Inflammatory macrophage treated with lipopolysaccharide for 4 hours (primary cell): ENCODE results near the gene CPT1A.

ENCODE experiments used
- DNase-seq: peaks from one replicate; pipeline ENCODE4 v3.0.0-alpha.2; 2020

CPT1A gene

GRCh38 chr11:68828155-68828931, 13.4 kb downstream of the CPT1A start:
- peak; percentile 51 for DNase-seq

GRCh38 chr11:68827733-68828132, 14.0 kb downstream of the CPT1A start:
- peak; percentile 54 for DNase-seq

DNA sequence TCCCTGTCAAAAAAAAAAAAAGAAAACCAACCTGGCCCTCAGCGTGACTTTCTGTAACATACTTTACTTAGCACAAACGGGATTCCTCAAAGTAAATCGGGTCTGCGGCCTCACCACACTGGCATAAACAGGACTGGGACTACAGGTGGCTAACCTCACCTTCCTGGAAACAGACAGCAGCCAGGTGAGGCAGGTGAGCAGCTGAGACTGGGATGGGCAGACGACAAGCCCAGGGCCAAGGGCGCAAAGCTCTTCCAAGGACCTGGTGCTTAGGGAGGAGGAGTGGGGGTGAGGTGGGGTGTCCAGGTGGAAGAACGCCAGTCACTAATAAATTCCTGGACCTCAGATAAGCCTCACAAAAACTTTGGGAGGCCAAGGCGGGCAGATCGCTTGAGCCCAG, 15.0 kb downstream of the CPT1A start:
- DNase-seq, result no peak

DNA sequence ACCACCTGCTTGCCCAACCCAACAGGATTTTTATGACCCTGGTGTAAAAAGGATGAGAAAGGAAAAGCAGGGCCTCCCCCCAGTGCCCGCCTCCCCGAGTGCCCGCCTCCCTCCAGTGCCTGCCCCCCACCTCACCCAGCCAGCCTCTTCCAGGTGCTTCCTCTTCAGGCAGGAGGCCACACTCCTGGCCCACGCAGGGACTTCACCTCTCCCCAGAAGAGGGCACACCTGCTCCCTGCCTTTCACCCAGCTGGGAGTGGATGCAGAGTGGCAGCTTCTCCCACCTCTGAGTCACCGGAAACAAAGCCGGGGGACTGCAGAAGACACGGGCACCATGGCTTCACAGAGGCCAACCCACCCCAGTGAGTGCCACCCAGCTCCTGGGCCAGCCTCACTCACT, 16.1 kb downstream of the CPT1A start:
- DNase-seq, result no peak

- no peak for DNase-seq
These were observed 19.2 kb downstream of the CPT1A start for GRCh38 chr11:68822546-68822945.

DNA sequence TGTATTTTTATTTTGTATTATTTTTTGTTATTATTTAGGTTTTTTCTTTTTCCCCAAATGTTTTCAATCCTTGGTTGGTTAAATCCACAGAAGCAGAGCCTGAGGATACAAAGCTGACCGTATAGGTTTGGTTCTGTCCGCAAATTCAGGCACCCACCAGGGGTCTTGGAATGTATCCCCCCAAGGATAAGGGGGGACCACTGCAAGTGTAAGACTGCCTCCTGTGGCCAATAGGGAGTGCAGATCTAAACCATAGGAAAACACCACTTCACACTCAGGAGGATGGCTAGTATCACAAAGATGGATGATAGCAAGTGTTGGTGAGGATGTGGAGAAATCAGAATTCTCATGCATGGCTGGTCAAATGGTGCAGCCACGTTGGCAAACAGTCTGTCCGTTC, 20.0 kb downstream of the CPT1A start:
- DNase-seq, result no peak

DNA sequence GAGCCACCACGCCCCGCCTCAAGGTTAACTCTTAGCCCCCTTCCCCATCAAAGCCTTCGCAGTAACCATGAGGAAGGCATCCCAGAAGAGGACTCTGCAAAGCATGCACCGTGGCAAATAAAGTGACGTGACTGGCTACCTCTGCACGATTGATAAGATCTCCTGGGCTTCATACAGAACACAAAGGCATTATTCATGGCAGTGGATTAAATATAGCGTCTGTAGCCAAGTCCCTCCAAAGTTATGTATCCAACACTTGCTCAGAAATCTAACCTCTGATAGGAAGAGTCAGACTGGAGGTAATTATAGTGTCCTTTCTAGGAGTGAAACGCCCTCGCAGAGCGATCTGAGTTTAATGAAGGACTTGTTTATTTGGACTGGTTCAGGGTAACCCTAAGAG, 22.4 kb downstream of the CPT1A start:
- no peak for DNase-seq

- no peak for DNase-seq
These were observed 23.5 kb downstream of the CPT1A start for GRCh38 chr11:68818181-68818580.

- no peak for DNase-seq
These were observed 24.2 kb downstream of the CPT1A start for GRCh38 chr11:68817554-68817953.

DNA sequence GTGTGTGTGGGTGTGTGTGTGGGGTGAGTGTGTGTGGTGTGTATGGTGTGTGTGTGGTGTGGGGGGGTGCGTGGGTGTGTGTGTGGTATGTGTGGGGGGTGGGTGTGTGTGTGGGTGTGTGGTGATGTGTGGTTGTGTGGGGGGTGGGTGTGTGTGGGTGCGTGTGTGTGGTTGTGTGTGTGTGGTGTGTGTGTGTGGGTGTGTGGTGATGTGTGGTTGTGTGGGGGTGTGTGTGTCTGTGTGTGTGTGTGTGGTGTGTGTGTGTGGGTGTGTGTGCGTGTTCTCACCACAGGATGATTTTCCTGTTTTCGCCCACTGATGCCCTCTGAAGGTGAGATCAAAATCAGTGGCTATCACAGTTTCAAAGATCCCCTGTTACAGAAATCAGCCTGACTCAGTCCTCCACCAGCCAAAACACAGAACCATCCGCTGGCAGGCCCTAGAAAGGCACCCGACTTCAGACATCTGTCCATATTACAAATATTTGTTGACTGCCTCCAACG, 24.7 kb downstream of the CPT1A start:
- no peak for DNase-seq

DNA sequence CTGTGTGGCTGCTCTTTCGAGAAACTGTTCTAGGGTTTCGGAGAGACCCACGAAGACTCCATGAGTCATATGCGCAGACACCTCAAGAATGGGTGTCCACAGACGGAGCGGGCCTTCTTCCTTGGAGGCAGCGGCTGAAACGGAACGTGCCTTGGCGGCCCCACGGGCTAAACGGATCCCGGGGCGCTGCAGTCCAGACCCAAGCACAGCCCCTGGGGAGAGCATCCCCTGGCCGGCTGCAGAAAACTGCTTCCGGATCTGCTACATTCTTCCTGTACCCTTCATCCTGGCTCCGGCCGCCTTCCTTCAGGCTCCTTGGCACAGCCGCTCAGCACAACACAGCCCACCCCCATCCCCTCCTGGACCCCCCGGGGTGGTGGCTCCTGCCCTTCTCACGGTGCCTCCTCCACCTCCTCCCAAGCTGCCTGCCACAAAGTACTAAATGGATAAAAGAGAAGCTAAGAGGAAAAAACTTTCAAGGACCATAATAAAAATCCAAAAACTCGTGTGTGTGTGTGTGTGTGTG, 25.4 kb downstream of the CPT1A start:
- DNase-seq, result no peak

DNA sequence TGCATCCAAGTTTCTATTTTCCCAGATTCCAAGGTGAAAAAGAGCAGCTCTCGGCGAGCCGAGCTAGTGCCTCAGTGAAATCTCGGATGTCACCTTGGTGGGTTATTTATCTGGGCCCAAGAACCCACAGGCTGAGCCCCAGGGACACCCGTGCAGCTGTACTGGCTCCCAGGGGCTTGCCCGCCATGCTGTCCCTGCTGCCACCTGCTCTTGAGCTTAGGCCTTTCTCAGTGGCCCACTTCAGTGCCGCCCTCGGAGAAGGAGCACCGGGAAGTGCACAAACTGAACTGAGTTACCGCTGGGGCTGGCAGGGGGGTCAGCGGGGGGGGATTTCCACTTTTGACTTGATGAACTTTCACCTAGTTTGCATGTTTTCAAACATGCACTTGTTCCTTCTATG, 27.9 kb downstream of the CPT1A start:
- no peak for DNase-seq

- DNase-seq, result no peak
These were observed 29.2 kb downstream of the CPT1A start for GRCh38 chr11:68812526-68812925.

DNA sequence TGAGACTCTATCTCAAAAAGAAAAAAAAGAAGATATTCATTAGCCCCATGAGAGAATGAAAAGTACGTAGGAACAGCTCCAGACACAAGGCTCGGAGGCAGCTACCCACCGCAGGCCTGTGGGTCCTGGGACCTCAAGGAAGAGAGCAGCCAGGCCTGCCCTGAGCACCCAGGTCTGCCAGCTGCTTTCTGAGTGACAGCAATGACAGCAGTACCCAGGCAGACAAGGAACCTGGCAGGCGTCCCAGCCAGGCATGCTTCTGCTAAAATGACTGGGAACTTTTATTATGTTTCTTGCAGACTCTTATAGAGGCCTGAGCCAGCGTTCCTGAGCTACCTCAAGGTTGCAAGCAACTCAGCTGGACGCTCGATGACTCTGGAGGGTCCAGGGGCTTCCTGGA, 31.6 kb downstream of the CPT1A start:
- no peak for DNase-seq

GRCh38 chr11:68809506-68809905, 32.2 kb downstream of the CPT1A start:
- DNase-seq, result no peak

- no peak for DNase-seq
These were observed 32.9 kb downstream of the CPT1A start for GRCh38 chr11:68808787-68809186.

- no peak for DNase-seq
These were observed 34.5 kb downstream of the CPT1A start for GRCh38 chr11:68806931-68807844.

DNA sequence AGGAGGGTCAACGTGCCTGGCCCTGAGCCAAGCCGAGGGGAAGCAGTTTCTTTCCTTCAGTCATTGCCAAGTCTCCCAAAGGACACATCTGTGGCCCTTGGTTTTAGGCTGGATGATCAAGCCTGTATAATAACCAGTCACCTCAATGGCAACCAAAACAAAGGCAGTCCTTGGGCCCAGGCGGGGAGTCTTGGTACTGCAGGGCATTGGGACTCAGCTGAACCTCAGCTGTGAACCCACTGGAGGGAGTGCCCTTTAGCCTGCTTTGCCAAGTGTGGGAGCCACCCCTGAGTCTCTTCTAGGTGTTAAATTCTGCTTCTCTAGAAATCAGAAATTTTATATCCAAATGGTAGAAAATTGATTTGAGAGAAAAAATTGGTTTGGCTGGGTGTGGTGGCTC, 36.9 kb downstream of the CPT1A start:
- DNase-seq, result no peak

GRCh38 chr11:68803766-68804165, 38.0 kb downstream of the CPT1A start:
- DNase-seq, result no peak

GRCh38 chr11:68798221-68798813, 43.4 kb downstream of the CPT1A start:
- DNase-seq, result peak; percentile 33

- no peak for DNase-seq
These were observed 44.9 kb downstream of the CPT1A start for GRCh38 chr11:68796801-68797200.

GRCh38 chr11:68792400-68792966, 49.2 kb downstream of the CPT1A start:
- no peak for DNase-seq

DNA sequence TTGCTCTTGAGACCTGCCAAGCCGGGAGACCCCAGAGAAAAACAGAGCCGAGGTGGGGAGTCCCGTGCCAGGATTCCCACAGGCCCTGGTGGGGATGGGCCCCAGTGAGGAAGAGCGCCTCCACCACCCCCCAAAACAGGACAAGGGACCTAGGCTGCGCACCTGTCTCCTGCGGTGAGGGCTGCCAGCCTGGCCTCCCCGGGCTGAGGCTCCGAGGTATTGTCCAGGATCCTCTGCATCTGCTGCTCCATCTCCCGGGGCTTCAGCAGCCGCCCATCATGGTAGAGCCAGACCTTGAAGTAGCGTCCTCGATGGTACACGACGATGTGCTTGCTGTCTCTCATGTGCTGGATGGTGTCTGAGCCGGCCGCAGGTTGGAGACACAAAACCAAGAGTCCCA, 57.1 kb downstream of the CPT1A start:
- no peak for DNase-seq
